HL-60 (cell line): ENCODE results near the gene AEN.

Source experiments
- CTCF ChIP-seq: IDR thresholded peaks from one replicate; pipeline ENCODE4 v1.5.1; 2011; ENCODE audit warnings: low read length, control low read depth, inconsistent platforms; ENCODE audit not compliant: insufficient read depth
- POLR2AphosphoS5 ChIP-seq: IDR thresholded peaks from 2 replicates; pipeline ENCODE4 v1.6.1; 2012; ENCODE audit warnings: low read depth
- REST ChIP-seq: IDR thresholded peaks from 2 replicates; pipeline ENCODE4 v1.6.1; 2012; ENCODE audit warnings: low read depth; ENCODE audit not compliant: insufficient replicate concordance

- TF ChIP-seq POLR2AphosphoS5 (no peak), CTCF (no peak), REST (no peak)
These were observed 1.3 kb upstream of the AEN start for GRCh38 chr15:88619796-88620195.
